ENCODE data around the gene UCK1.

Gene UCK1

DNA sequence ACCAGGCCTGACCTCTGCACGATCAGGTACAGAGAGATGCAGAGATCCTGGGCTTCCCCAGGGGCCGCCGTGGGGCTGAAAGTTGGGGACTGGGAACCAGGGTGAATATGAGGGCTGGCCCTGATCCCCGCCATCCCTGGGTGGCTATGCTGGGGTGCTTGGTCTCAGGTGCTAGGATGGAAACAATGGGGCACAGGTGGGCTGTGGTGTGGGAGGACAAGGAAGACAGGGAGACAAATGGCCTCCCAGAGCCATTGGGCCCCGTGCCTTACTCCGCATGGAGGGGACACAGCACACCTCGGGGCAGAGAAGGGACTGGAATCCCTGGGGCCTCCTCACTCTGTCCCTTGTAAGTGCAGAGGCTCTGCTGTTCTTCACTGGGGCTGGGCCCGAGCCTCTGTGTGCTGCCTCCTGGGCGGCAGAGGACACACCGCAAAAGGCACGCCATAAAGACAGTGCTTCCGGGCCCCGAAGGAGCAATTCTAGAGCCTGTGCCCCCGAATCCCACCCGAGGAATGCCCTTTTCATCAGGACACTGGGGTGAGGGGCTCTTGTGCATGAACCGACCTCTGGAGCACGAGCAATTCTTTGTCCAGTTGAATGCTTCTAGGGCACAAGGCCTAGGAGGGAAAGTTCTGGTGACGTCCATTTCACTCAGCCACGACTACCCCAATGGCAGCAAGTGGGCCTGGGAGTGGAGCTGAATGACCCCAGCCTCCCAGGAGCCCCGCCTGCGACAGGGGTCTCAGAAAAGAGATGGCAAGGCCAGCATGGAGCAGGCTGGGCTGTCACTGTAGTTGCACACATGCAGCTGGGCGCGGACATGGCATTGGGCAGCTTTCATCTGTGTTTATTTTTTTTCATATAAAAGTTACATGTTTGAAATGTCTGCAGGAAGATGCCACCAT lies 45.1 kb upstream of the UCK1 start:
- no peak overlapping the region for H3K4me3 ChIP-seq (ENCODE audit: low read length)
- H3K36me3 ChIP-seq (ENCODE audit: control insufficient read depth, low read length): peaks cover 54% of the 10 kb centered on the region
- H3K79me2 ChIP-seq (ENCODE audit: control insufficient read depth, low read length): no peaks in the 10 kb centered on the region
- no peaks in the 10 kb centered on the region for H4K20me1 ChIP-seq (ENCODE audit: control insufficient read depth, insufficient read depth, low read depth, low read length)
- no peaks in the 10 kb centered on the region for H3K27me3 ChIP-seq (ENCODE audit: control insufficient read depth, low read length)
- no peaks in the 10 kb centered on the region for H3F3A ChIP-seq (ENCODE audit: control insufficient read depth, insufficient read depth)
- no peaks in the 10 kb centered on the region for H3K9me2 ChIP-seq (replicated peaks; ENCODE audit: control insufficient read depth, low read length)
- no peak overlapping the region for H3K4me2 ChIP-seq (ENCODE audit: low read length)
- H3K4me1 ChIP-seq (ENCODE audit: control insufficient read depth, low read length): peaks cover 4% of the 10 kb centered on the region
- TF ChIP-seq EZH2phosphoT487 (IDR thresholded peaks at IDR 0.05; ENCODE audit: borderline replicate concordance, low read length): no peak
- TF ChIP-seq, protein P1, sequence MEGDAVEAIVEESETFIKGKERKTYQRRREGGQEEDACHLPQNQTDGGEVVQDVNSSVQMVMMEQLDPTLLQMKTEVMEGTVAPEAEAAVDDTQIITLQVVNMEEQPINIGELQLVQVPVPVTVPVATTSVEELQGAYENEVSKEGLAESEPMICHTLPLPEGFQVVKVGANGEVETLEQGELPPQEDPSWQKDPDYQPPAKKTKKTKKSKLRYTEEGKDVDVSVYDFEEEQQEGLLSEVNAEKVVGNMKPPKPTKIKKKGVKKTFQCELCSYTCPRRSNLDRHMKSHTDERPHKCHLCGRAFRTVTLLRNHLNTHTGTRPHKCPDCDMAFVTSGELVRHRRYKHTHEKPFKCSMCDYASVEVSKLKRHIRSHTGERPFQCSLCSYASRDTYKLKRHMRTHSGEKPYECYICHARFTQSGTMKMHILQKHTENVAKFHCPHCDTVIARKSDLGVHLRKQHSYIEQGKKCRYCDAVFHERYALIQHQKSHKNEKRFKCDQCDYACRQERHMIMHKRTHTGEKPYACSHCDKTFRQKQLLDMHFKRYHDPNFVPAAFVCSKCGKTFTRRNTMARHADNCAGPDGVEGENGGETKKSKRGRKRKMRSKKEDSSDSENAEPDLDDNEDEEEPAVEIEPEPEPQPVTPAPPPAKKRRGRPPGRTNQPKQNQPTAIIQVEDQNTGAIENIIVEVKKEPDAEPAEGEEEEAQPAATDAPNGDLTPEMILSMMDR (IDR thresholded peaks at IDR 0.05; ENCODE audit: low read depth, low read length, poor library complexity, severe bottlenecking): no peak
- H3K9me3 ChIP-seq (ENCODE audit: control insufficient read depth, insufficient read depth, low read length): no peaks in the 10 kb centered on the region
- no peak overlapping the region for H3K27ac ChIP-seq (ENCODE audit: low read depth, low read length)

DNA sequence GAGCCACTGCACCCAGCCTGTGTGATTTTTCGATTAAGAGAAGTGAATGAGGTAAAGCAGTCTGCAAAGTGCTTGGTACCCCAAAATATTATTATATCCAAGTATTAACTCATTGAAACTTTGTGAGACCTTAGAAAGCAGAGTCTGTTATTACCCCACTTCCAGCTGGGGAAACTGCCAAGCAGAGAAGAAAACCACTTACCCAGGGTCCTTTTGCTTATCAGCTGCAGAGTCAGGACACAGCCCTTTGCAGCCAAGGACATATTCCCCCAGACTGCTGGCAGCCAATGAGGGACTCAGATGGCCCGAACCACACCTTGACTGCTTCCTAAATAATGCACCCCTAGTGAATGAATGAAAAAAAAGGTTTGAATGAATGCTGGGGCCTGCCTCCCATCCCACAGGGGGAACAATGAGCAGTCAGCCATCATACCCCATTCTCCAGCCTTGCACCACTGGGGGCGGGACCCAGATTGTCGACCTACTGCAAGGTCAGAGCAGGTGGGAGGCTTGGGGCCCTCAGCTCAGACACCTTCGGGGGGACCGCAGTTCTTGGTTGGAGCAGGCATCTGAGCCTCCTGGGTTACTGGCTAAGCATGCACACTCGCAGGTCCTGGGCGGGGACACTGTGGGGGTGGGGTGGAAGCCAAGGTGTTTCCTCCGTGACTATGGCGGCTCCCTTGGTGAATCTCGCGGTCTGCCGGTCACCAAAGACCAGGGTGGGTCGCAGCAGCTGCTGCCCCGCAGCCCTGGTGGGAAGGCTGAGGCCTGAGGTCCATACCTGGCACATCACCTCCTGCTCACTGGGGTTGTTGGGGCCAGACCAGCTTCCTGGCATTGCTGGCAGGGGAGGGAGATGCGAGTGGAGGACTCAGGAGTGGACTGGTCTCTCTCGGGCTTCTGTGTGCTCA lies 43.9 kb upstream of the UCK1 start:
- no peak overlapping the region for H3K4me2 ChIP-seq (ENCODE audit: low read length)
- peaks cover 4% of the 10 kb centered on the region for H3K4me1 ChIP-seq (ENCODE audit: control insufficient read depth, low read length)
- H4K20me1 ChIP-seq (ENCODE audit: control insufficient read depth, insufficient read depth, low read depth, low read length): no peaks in the 10 kb centered on the region
- H3K36me3 ChIP-seq (ENCODE audit: control insufficient read depth, low read length): peaks cover 48% of the 10 kb centered on the region
- no peak overlapping the region for H3K27ac ChIP-seq (ENCODE audit: low read depth, low read length)
- no peak overlapping the region for H3K4me3 ChIP-seq (ENCODE audit: low read length)
- TF ChIP-seq, protein P1 (IDR thresholded peaks at IDR 0.05; ENCODE audit: low read depth, low read length, poor library complexity, severe bottlenecking): no peak
- no peak for TF ChIP-seq EZH2phosphoT487 (IDR thresholded peaks at IDR 0.05; ENCODE audit: borderline replicate concordance, low read length)
- no peaks in the 10 kb centered on the region for H3K9me3 ChIP-seq (ENCODE audit: control insufficient read depth, insufficient read depth, low read length)
- H3K27me3 ChIP-seq (ENCODE audit: control insufficient read depth, low read length): no peaks in the 10 kb centered on the region
- H3K79me2 ChIP-seq (ENCODE audit: control insufficient read depth, low read length): no peaks in the 10 kb centered on the region
- H3K9me2 ChIP-seq (replicated peaks; ENCODE audit: control insufficient read depth, low read length): no peaks in the 10 kb centered on the region
- H3F3A ChIP-seq (ENCODE audit: control insufficient read depth, insufficient read depth): no peaks in the 10 kb centered on the region

DNA sequence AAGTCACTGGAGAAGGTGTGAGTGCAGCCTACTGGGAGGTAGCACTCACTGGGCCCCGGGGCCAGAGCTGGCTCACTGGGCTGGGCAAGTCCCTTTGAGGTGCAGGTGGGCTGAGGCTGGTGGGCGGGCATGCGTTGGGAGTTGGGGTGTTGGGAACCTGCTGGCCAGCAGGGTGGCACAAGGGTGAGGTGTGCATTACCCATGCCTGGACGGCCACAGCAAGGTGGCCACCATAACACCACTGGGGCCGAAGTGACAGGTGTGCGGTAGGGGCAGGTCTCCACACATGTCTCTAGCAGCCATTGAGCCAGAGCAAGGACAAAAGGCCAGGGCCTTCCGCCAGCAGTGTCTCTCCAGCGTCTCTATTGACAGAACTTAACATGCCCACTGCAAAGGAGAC lies 36.8 kb upstream of the UCK1 start:
- Histone ChIP-seq H3K36me3 (ENCODE audit: control insufficient read depth, low read length) (no peaks in the 10 kb centered on the region), H3F3A (ENCODE audit: control insufficient read depth, insufficient read depth) (no peaks in the 10 kb centered on the region), H3K9me3 (ENCODE audit: control insufficient read depth, insufficient read depth, low read length) (no peaks in the 10 kb centered on the region), H4K20me1 (ENCODE audit: control insufficient read depth, insufficient read depth, low read depth, low read length) (no peaks in the 10 kb centered on the region), H3K9me2 (replicated peaks; ENCODE audit: control insufficient read depth, low read length) (no peaks in the 10 kb centered on the region), H3K79me2 (ENCODE audit: control insufficient read depth, low read length) (no peaks in the 10 kb centered on the region), H3K4me2 (ENCODE audit: low read length) (no peak overlapping the region), H3K4me1 (ENCODE audit: control insufficient read depth, low read length) (no peaks in the 10 kb centered on the region), H3K27me3 (ENCODE audit: control insufficient read depth, low read length) (no peaks in the 10 kb centered on the region), H3K4me3 (ENCODE audit: low read length) (no peak overlapping the region), H3K27ac (ENCODE audit: low read depth, low read length) (no peak overlapping the region)
- TF ChIP-seq EZH2phosphoT487 (IDR thresholded peaks at IDR 0.05; ENCODE audit: borderline replicate concordance, low read length): no peak
- TF ChIP-seq, protein P1 (IDR thresholded peaks at IDR 0.05; ENCODE audit: low read depth, low read length, poor library complexity, severe bottlenecking): no peak

All from DOHH2 (cell line).